Smooth muscle cell (in vitro differentiated cells): ENCODE data around the gene ALDH7A1. TPM values are rescaled to one million over a fixed set of nuclear protein-coding genes. Genes with fewer than 3 reads are reported as not detected.

Experiments
- DNase-seq: peaks from one replicate; lab custom pipeline; 2025; ENCODE audit not compliant: unreplicated experiment; lab: John Stamatoyannopoulos, UW
- H2AFZ ChIP-seq: fragments of 200-600 bp; sonication (generic); 2 replicates; pipeline ENCODE4 v1.6.0; 2016; ENCODE audit warnings: antibody characterized with exemption, low read depth, mild to moderate bottlenecking
- H3F3A ChIP-seq: fragments of 200-600 bp; sonication (generic); 2 replicates; pipeline ENCODE4 v1.6.0; 2017; ENCODE audit warnings: antibody characterized with exemption, low read depth
- H3K27ac ChIP-seq: fragments of 200-600 bp; sonication (generic); 2 replicates; pipeline ENCODE4 v1.5.1; 2016; ENCODE audit warnings: low read depth, mild to moderate bottlenecking
- H3K27me3 ChIP-seq: fragments of 200-600 bp; sonication (generic); 2 replicates; pipeline ENCODE4 v1.6.1; 2016; ENCODE audit warnings: low read depth, mild to moderate bottlenecking
- H3K36me3 ChIP-seq: fragments of 200-600 bp; sonication (generic); 2 replicates; pipeline ENCODE4 v1.5.1; 2016; ENCODE audit warnings: low read depth
- H3K4me1 ChIP-seq: fragments of 200-600 bp; sonication (generic); 2 replicates; pipeline ENCODE4 v1.5.1; 2016; ENCODE audit warnings: low read depth
- H3K4me2 ChIP-seq: fragments of 200-600 bp; sonication (generic); 2 replicates; pipeline ENCODE4 v1.6.0; 2016; ENCODE audit warnings: mild to moderate bottlenecking
- H3K4me3 ChIP-seq: fragments of 200-600 bp; sonication (generic); 2 replicates; pipeline ENCODE4 v1.5.1; 2016; ENCODE audit warnings: mild to moderate bottlenecking
- H3K79me2 ChIP-seq: fragments of 200-600 bp; sonication (generic); 2 replicates; pipeline ENCODE4 v1.6.0; 2016; ENCODE audit warnings: low read depth, mild to moderate bottlenecking
- H3K9ac ChIP-seq: fragments of 200-600 bp; sonication (generic); 2 replicates; pipeline ENCODE4 v1.6.0; 2016; ENCODE audit warnings: low read depth
- H3K9me3 ChIP-seq: fragments of 200-600 bp; sonication (generic); replicated peaks from 2 replicates; pipeline ENCODE4 v1.5.1; 2016; ENCODE audit warnings: low read depth
- H4K20me1 ChIP-seq: fragments of 200-600 bp; sonication (generic); 2 replicates; pipeline ENCODE4 v1.6.0; 2016; ENCODE audit warnings: low read depth
- WGBS: methylation state at CpG from one replicate; pipeline ENCODE4 v1.1.7; 2016; ENCODE audit warnings: low lambda C conversion rate; 5-methylcytosine and 5-hydroxymethylcytosine counted together
- polyA plus RNA-seq: library from polyadenylated mRNA; unstranded; fragments of >200 nt; fragmentation: Nextera tagmentation; extraction: Ambion mirVana; gene quantifications from 2 replicates; pipeline ENCODE4 v1.2.1, GENCODE V29; 2016
- total RNA-seq: library from RNA; depleted of rRNA; stranded (reverse); fragments of >200 nt; gene quantifications from 2 replicates; pipeline ENCODE4 v1.2.3, GENCODE V29; 2014
- TF ChIP-seq, protein P1 (sequence below): fragments of 200-600 bp; sonication (generic); IDR thresholded peaks from 2 replicates; pipeline ENCODE4 v1.5.1; 2017; ENCODE audit warnings: borderline replicate concordance, mild to moderate bottlenecking, antibody characterized with exemption; ENCODE audit not compliant: insufficient read depth, poor library complexity, severe bottlenecking

The ALDH7A1 gene
- total and polyA plus RNA-seq, 2 experiments from 2014 or later: 26.5 to 55.3 TPM

DNA sequence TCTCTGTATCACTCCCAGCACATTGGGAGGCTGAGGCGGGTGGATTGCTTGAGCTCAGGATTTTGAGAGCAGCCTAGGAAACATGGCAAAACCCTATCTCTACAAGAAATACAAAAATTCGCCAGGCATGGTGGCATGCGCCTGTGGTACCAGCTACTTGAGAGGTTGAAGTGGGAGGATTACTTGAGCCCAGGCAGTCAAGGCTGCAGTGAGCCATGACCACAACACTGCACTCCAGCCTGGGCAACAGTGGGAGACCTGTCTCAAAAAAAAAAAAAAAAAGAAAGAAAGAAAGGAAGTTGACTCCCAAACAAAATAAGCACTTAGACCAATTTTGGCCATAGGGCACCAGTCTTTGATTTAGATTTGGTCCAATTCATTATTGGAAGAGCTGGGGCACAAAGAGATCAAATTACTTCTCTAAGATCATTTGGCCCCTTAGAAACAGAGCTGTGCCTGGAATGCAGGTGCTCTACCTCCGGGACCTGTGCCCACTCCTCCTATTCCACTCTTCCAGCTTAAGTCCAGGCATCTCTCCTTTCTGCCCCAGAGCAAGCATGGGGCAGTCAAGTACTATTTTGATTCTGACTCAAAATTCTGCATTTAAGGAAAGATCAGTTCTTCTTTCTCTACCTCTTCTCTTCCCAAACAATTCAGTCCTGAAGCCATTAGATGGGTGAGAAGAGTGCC is 59.0 kb downstream of the ALDH7A1 start:
- Histone ChIP-seq H3K9ac (no peak overlapping the region), H3K4me2 (no peak overlapping the region), H3K4me3 (no peak overlapping the region), H3K79me2 (no peaks in the 10 kb centered on the region), H3K36me3 (no peaks in the 10 kb centered on the region), H4K20me1 (no peaks in the 10 kb centered on the region), H3K4me1 (peaks cover 3% of the 10 kb centered on the region), H2AFZ (no peak overlapping the region), H3K27me3 (no peaks in the 10 kb centered on the region), H3K27ac (no peak overlapping the region), H3F3A (peaks cover 6% of the 10 kb centered on the region), H3K9me3 (no peaks in the 10 kb centered on the region)
- TF ChIP-seq, protein P1, sequence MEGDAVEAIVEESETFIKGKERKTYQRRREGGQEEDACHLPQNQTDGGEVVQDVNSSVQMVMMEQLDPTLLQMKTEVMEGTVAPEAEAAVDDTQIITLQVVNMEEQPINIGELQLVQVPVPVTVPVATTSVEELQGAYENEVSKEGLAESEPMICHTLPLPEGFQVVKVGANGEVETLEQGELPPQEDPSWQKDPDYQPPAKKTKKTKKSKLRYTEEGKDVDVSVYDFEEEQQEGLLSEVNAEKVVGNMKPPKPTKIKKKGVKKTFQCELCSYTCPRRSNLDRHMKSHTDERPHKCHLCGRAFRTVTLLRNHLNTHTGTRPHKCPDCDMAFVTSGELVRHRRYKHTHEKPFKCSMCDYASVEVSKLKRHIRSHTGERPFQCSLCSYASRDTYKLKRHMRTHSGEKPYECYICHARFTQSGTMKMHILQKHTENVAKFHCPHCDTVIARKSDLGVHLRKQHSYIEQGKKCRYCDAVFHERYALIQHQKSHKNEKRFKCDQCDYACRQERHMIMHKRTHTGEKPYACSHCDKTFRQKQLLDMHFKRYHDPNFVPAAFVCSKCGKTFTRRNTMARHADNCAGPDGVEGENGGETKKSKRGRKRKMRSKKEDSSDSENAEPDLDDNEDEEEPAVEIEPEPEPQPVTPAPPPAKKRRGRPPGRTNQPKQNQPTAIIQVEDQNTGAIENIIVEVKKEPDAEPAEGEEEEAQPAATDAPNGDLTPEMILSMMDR: no peak
- no peak for DNase-seq
- WGBS: 96% methylated on average over 4 of the region's 4 CpGs

DNA sequence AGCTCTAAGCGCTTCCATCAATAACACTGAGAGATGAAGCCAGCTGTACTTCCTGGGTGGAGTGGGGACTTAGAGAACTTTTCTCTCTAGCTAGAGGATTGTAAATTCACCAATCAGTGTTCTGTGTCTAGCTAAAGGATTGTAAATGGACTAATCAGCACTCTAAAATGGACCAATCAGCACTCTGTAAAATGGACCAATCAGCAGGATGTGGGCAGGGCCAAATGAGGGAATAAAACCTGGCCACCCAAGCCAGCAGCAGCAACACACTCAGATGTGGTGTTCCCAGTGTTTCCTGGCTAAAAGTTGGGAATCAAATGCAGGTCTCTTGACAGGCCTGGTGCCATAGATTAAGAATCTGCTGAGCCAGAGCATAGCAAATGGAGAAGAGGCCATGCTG is 60.5 kb downstream of the ALDH7A1 start:
- H3K27ac ChIP-seq: no peak overlapping the region
- no peaks in the 10 kb centered on the region for H3K27me3 ChIP-seq
- no peaks in the 10 kb centered on the region for H3K9me3 ChIP-seq
- peaks cover 3% of the 10 kb centered on the region for H3K4me1 ChIP-seq
- DNase-seq: no peak
- no peaks in the 10 kb centered on the region for H3K79me2 ChIP-seq
- no peak overlapping the region for H3K4me2 ChIP-seq
- no peaks in the 10 kb centered on the region for H3F3A ChIP-seq
- no peak overlapping the region for H3K9ac ChIP-seq
- H3K36me3 ChIP-seq: no peaks in the 10 kb centered on the region
- H4K20me1 ChIP-seq: no peaks in the 10 kb centered on the region
- TF ChIP-seq, protein P1: no peak
- H2AFZ ChIP-seq: no peak overlapping the region
- H3K4me3 ChIP-seq: no peak overlapping the region
- 100% methylated on average over 1 of the region's 1 CpG for WGBS

DNA sequence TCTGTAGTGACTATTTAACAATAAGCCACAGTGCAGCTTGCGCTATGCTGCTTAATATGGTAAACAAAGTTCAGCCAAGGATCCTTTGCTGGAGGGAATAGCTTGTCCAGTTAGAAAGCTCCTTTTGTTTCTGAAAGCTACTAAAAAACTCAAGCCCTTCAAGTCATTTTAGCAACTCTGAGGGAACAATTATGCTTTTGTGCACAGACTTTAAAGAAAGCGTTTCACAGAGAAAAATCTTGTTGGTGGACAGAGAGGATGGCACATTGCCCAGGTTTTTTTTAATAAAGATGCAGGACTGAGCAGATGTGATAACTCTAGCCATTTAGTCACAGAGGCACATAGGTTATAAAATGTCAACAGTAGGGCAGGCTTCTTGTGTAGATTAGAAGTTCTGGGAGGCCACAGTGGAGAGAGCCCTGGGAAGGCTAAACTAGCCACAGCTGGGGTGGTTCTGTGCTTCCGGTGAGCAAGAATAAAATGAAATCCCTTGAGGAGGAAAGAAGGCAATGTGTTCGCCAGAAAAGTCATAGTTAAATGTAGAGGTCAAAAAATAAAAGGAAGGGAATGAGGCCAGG is 63.4 kb downstream of the ALDH7A1 start:
- no peak overlapping the region for H3K4me3 ChIP-seq
- H3K4me1 ChIP-seq: no peaks in the 10 kb centered on the region
- H3K27me3 ChIP-seq: no peaks in the 10 kb centered on the region
- no peak overlapping the region for H3K9ac ChIP-seq
- H3K36me3 ChIP-seq: no peaks in the 10 kb centered on the region
- 64% methylated on average over 4 of the region's 4 CpGs for WGBS
- no peak overlapping the region for H3K27ac ChIP-seq
- no peaks in the 10 kb centered on the region for H3K9me3 ChIP-seq
- peak overlapping the region; percentile 49 for H2AFZ ChIP-seq
- H4K20me1 ChIP-seq: no peaks in the 10 kb centered on the region
- H3F3A ChIP-seq: no peaks in the 10 kb centered on the region
- DNase-seq: no peak
- H3K79me2 ChIP-seq: no peaks in the 10 kb centered on the region
- TF ChIP-seq, protein P1: no peak
- peak overlapping the region; percentile 3 for H3K4me2 ChIP-seq

DNA sequence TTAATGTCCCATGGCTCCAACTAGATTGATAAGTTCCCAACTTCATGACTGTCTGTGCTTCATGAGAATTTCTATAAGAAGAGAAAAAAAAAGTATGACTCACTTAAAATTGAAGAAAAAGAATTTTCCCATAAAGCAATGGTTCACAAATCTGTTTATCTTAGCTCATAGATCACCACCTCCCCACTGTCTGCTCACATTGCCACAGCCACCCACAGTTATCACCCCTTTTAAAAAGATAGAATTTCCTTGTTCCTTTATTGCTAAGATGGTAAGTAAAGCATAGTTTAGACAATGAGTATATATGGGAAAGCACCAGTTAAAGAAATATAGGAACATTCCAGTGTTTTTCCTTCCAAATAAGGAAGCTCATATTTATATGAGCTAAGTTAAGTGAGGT is 67.1 kb downstream of the ALDH7A1 start:
- no peak overlapping the region for H3K4me2 ChIP-seq
- H3F3A ChIP-seq: no peaks in the 10 kb centered on the region
- H3K9me3 ChIP-seq: no peaks in the 10 kb centered on the region
- no peaks in the 10 kb centered on the region for H4K20me1 ChIP-seq
- no peaks in the 10 kb centered on the region for H3K36me3 ChIP-seq
- no peaks in the 10 kb centered on the region for H3K4me1 ChIP-seq
- H2AFZ ChIP-seq: no peak overlapping the region
- no peaks in the 10 kb centered on the region for H3K27me3 ChIP-seq
- TF ChIP-seq, protein P1: no peak
- no peak overlapping the region for H3K27ac ChIP-seq
- no peak overlapping the region for H3K9ac ChIP-seq
- no peaks in the 10 kb centered on the region for H3K79me2 ChIP-seq
- no peak for DNase-seq
- no peak overlapping the region for H3K4me3 ChIP-seq
